Colonic mucosa (tissue), 4 donors: Measurements from ENCODE around the gene TDRD10. TPM values are rescaled to one million over a fixed set of nuclear protein-coding genes. Genes with fewer than 3 reads are reported as not detected.

ENCODE experiments used
- DNase-seq: peaks from one replicate; pipeline ENCODE4 v3.0.0-alpha.2; 2020
- H3K27ac ChIP-seq: fragments of 200-600 bp; one replicate; pipeline ENCODE4 v1.8.0; 2021
- H3K27me3 ChIP-seq: fragments of 200-600 bp; one replicate; pipeline ENCODE4 v1.8.0; 2021
- H3K36me3 ChIP-seq: fragments of 200-600 bp; one replicate; pipeline ENCODE4 v1.8.0; 2021
- H3K4me1 ChIP-seq: fragments of 200-600 bp; one replicate; pipeline ENCODE4 v1.8.0; 2021; ENCODE audit warnings: mild to moderate bottlenecking
- H3K4me3 ChIP-seq: fragments of 200-600 bp; one replicate; pipeline ENCODE4 v1.8.0; 2021
- H3K9ac ChIP-seq, 2 donors: one replicate each; pipeline ENCODE4 v1.7.0; 2013; ENCODE audit warnings: control low read depth in 2 of 2, low read depth in 2 of 2, low read length in 2 of 2
- H3K9me3 ChIP-seq: fragments of 200-600 bp; one replicate; pipeline ENCODE4 v1.8.0; 2021
- intact Hi-C: fragments of 100-400 bp; cut with DNase I; formaldehyde crosslinking; loops from one replicate; pipeline ENCODE4 v1.14.1; 2022
- total RNA-seq, 2 donors: library from RNA; stranded (reverse); fragmentation: NEBNext Ultra II Directional in 1 of 2; extraction: Animal tissue kit (Norgen Biotek cat#: 25700) in 1 of 2; gene quantifications; one replicate each; pipeline ENCODE4 v1.2.1, GENCODE V29; 2021
- TF ChIP-seq, protein P1 (sequence below): fragments of 200-600 bp; IDR thresholded peaks from one replicate; pipeline ENCODE4 v1.8.0; 2022; ENCODE audit warnings: antibody characterized with exemption, mild to moderate bottlenecking
- donor health status: healthy.
- donor health status: DM: no; HTN: no; CAD: no.
- donor health status: DM: no; HTN: no; CAD: no.

The TDRD10 gene
- total RNA-seq, 2 donors from 2014 or later: 0.42 to 0.67 TPM

DNA sequence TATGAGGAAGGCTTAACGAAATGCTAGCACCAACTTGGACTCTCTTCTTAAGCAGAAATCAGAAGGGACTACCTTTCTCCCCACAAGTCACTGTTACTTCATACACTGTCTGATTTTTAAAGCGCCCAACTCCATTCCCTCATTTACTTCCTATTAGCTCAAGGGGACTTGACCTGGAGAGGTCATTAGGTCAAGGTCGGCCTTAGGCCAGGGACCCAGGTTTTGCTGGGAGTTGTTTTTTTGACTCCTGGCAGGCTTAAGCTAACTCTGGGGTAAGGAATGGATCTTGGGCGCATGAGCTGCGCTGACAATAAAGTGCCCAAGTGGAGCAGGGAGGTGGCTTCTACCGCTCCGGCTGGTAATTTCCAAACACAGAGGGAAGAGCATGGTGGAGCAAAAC, 89.2 kb downstream of the TDRD10 start:
- H3K27me3 ChIP-seq: no peaks in the 10 kb centered on the region
- no peak overlapping the region for H3K27ac ChIP-seq
- H3K9ac ChIP-seq: no peak overlapping the region
- no peak overlapping the region for H3K4me3 ChIP-seq
- H3K9me3 ChIP-seq: no peaks in the 10 kb centered on the region
- intact Hi-C loops: no loop called here
- no peaks in the 10 kb centered on the region for H3K4me1 ChIP-seq
- TF ChIP-seq, protein P1, sequence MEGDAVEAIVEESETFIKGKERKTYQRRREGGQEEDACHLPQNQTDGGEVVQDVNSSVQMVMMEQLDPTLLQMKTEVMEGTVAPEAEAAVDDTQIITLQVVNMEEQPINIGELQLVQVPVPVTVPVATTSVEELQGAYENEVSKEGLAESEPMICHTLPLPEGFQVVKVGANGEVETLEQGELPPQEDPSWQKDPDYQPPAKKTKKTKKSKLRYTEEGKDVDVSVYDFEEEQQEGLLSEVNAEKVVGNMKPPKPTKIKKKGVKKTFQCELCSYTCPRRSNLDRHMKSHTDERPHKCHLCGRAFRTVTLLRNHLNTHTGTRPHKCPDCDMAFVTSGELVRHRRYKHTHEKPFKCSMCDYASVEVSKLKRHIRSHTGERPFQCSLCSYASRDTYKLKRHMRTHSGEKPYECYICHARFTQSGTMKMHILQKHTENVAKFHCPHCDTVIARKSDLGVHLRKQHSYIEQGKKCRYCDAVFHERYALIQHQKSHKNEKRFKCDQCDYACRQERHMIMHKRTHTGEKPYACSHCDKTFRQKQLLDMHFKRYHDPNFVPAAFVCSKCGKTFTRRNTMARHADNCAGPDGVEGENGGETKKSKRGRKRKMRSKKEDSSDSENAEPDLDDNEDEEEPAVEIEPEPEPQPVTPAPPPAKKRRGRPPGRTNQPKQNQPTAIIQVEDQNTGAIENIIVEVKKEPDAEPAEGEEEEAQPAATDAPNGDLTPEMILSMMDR: no peak
- DNase-seq: no peak
- H3K36me3 ChIP-seq: peaks cover 49% of the 10 kb centered on the region

DNA sequence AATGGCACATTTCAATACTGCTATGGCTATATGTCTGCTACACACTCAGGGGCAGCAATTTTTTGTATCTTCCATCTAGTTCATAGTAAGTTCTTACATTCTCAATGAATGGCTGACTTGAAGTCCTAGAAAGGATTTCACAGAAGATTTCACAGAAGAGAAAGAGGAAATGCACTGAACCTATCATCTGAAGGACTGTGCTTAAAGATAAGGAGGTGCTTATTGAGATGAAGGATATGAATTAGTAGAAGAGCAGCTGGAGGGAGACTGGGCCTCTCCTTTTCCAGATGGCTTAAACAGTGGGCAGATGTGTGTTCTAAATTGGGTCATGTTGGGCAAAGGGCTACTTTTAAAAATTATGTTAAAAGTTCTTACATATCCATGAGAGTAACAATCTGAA, 91.4 kb downstream of the TDRD10 start:
- intact Hi-C loops: no loop called here
- H3K27ac ChIP-seq: no peak overlapping the region
- no peaks in the 10 kb centered on the region for H3K4me1 ChIP-seq
- no peak overlapping the region for H3K9ac ChIP-seq
- H3K4me3 ChIP-seq: no peak overlapping the region
- H3K9me3 ChIP-seq: no peaks in the 10 kb centered on the region
- H3K36me3 ChIP-seq: peaks cover 46% of the 10 kb centered on the region
- TF ChIP-seq, protein P1: no peak
- no peaks in the 10 kb centered on the region for H3K27me3 ChIP-seq
- DNase-seq: no peak

DNA sequence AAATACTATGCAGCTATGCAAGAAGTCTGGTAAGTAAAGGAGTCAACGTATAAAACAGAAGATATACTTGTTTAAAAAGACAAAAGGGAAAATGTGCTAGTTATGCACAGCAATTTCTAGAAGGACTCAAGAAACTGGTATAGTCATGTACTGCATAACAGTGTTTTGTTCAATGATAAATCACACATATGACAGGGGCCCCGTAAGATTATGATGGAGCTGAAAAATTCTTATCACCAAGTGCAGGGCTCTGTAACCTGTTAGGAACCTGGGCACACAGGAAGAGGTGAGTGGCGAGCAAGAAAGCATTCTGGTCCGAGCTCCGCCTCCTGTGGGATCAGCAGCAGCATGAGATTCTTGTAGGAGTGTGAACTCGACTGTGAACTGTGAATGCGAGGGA, 92.8 kb downstream of the TDRD10 start:
- intact Hi-C loops: no loop called here
- no peaks in the 10 kb centered on the region for H3K27me3 ChIP-seq
- no peaks in the 10 kb centered on the region for H3K4me1 ChIP-seq
- no peak overlapping the region for H3K9ac ChIP-seq
- no peaks in the 10 kb centered on the region for H3K9me3 ChIP-seq
- DNase-seq: no peak
- peaks cover 32% of the 10 kb centered on the region for H3K36me3 ChIP-seq
- no peak overlapping the region for H3K4me3 ChIP-seq
- TF ChIP-seq, protein P1: no peak
- H3K27ac ChIP-seq: no peak overlapping the region

DNA sequence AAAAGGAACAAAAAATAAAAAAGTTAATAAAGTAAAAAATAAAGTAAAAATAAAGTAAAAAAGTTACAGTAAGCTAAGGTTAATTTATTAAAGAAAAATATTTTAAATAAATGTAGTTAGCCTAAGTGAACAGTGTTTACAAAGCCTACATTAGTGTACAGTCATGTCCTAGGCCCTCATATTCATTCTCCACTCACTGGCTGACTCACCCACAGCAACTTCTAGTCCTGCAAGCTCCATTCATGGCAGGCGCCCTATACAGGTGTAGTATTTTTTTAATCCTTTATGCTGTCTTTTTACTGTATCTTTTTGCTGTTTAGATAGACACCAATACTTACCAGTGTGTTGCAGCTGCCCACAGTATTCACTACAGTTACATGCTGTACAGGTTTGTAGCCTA, 93.6 kb downstream of the TDRD10 start:
- Histone ChIP-seq H3K27ac (no peak overlapping the region), H3K27me3 (no peaks in the 10 kb centered on the region), H3K9me3 (no peaks in the 10 kb centered on the region), H3K4me3 (no peak overlapping the region), H3K36me3 (peaks cover 32% of the 10 kb centered on the region), H3K9ac (no peak overlapping the region), H3K4me1 (no peaks in the 10 kb centered on the region)
- intact Hi-C loops: no loop called here
- DNase-seq: no peak
- TF ChIP-seq, protein P1: no peak

Other genes with a start within 250 kb of the TDRD10 start
- 10 to 100 TPM; 53.4 to 83.6 TPM for gene HAX1, start 229.6 kb upstream of the TDRD10 start, total RNA-seq
- gene AQP10, start 181.1 kb upstream of the TDRD10 start, total RNA-seq: under 1 TPM in 1 of 2 donors, not detected in 1; 0.27 TPM
- gene ATP8B2, start 176.7 kb upstream of the TDRD10 start, total RNA-seq: 1 to 10 TPM; 4.2 to 6.6 TPM
- 10 to 100 TPM; 31.7 to 38.2 TPM for gene IL6R, start 96.9 kb upstream of the TDRD10 start, total RNA-seq
- gene SHE, start 193 bp downstream of the TDRD10 start, total RNA-seq: 1 to 10 TPM; 1.7 to 3.9 TPM
- 10 to 100 TPM; 74.1 to 86.1 TPM for gene UBE2Q1, start 56.4 kb downstream of the TDRD10 start, total RNA-seq
- under 1 TPM; 0.07 to 0.16 TPM for gene CHRNB2, start 65.6 kb downstream of the TDRD10 start, total RNA-seq
- gene ADAR, start 106.0 kb downstream of the TDRD10 start, total RNA-seq: 100 to 1,000 TPM; 115 to 125 TPM